Measurements from ENCODE around the gene PHF1. TPM values are rescaled to one million over a fixed set of nuclear protein-coding genes. Genes with fewer than 3 reads are reported as not detected.

The PHF1 gene
- total and polyA plus RNA-seq, 9 donors, result 80.7 to 182 (median 123) TPM

- TF ChIP-seq POLR2A (IDR thresholded peaks at IDR 0.05), result no peak
- TF ChIP-seq CTCF (IDR thresholded peaks at IDR 0.05), result no peak
- TF ChIP-seq EP300 (IDR thresholded peaks at IDR 0.05), result no peak
- Histone ChIP-seq H3K27ac (no peak overlapping the region), H3K27me3 (no peaks in the 10 kb centered on the region), H3K9me3 (no peaks in the 10 kb centered on the region), H3K4me3 (no peak overlapping the region), H3K4me1 (ENCODE audit: insufficient read depth) (peaks cover 4% of the 10 kb centered on the region), H3K36me3 (no peaks in the 10 kb centered on the region)
- 50 to 69% (median 68%) methylated on average over 3 of the region's 3 CpGs for WGBS, 3 donors
- DNase-seq, result no peak
- intact Hi-C loops (cut with DNase I), result loop anchor here in 1 of 4 donors (10.0 kb wide), 1 partner anchor 106 kb away; no protein-coding TSS in a partner anchor
These were observed 47.9 kb downstream of the PHF1 start for GRCh38 chr6:33458676-33459075.

DNA sequence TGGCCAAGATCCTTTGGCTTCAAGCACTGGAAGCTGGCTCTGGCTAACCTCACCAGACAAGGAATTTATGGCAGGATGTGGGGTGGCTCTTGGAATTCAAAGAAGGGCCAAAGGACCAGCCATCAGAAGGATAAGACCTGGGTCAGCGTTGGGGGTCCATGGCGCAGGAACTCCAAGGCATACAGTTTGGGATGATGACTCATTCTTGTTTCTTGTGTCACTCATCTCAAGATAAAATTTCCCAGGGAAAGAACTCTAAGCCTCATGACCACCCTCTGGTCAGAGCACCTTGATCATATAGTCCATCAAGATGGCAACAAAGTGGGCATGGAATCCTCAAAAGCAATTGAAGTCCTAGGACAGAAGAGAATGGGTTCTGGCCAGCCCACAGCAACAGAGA lies 48.4 kb downstream of the PHF1 start:
- intact Hi-C loops (cut with DNase I), result loop anchor here in 1 of 4 donors (10.0 kb wide), 1 partner anchor 106 kb away; no protein-coding TSS in a partner anchor
- Histone ChIP-seq H3K4me1 (ENCODE audit: insufficient read depth) (peaks cover 4% of the 10 kb centered on the region), H3K27ac (no peak overlapping the region), H3K4me3 (no peak overlapping the region), H3K27me3 (no peaks in the 10 kb centered on the region), H3K9me3 (no peaks in the 10 kb centered on the region), H3K36me3 (no peaks in the 10 kb centered on the region)
- no peak for DNase-seq
- TF ChIP-seq POLR2A (IDR thresholded peaks at IDR 0.05), result no peak
- no peak for TF ChIP-seq CTCF (IDR thresholded peaks at IDR 0.05)
- TF ChIP-seq EP300 (IDR thresholded peaks at IDR 0.05), result no peak
- WGBS, 3 donors, result 87 to 95% (median 94%) methylated on average over 2 of the region's 2 CpGs

Small RNAs within 50 kb of the gene (microRNA-seq; reads per million reads assigned to microRNA genes)
- 0 to 0.16 (median 0) reads per million in 3 donors for gene MIR5004

Small RNAs within 50 kb of the gene (small RNA-seq; reads per million reads assigned to genes)
- gene RPL35AP4 (not detected), gene ZBTB9 (not detected)

Other genes starting within 250 kb of the PHF1 start
- 1 to 10 TPM in 2 of 7 donors, under 1 TPM in 5; 0.53 to 1.2 (median 0.92) TPM for gene COL11A2, start 218.5 kb upstream of the PHF1 start, total RNA-seq
- under 1 TPM; 0.52 to 0.96 TPM for gene COL11A2, start 218.5 kb upstream of the PHF1 start, polyA plus RNA-seq
- 10 to 100 TPM; 19.8 to 54.0 (median 48.5) TPM for gene RXRB, start 210.3 kb upstream of the PHF1 start, total RNA-seq
- 10 to 100 TPM; 40.9 to 42.1 TPM for gene RXRB, start 210.3 kb upstream of the PHF1 start, polyA plus RNA-seq
- gene SLC39A7, start 210.1 kb upstream of the PHF1 start, total RNA-seq, result 10 to 100 TPM; 27.4 to 73.7 (median 61.2) TPM
- 10 to 100 TPM; 54.0 to 80.0 TPM for gene SLC39A7, start 210.1 kb upstream of the PHF1 start, polyA plus RNA-seq
- 10 to 100 TPM in 2 of 7 donors, 1 to 10 TPM in 5; 4.0 to 18.4 (median 7.7) TPM for gene HSD17B8, start 206.4 kb upstream of the PHF1 start, total RNA-seq
- 10 to 100 TPM in 1 of 2 donors, 1 to 10 TPM in 1; 9.4 to 10.3 TPM for gene HSD17B8, start 206.4 kb upstream of the PHF1 start, polyA plus RNA-seq
- gene RING1, start 202.5 kb upstream of the PHF1 start, total RNA-seq, result 10 to 100 TPM; 20.7 to 70.6 (median 52.3) TPM
- 10 to 100 TPM; 37.3 to 51.7 TPM for gene RING1, start 202.5 kb upstream of the PHF1 start, polyA plus RNA-seq
- 10 to 100 TPM; 24.0 to 55.6 (median 45.2) TPM for gene VPS52, start 139.1 kb upstream of the PHF1 start, total RNA-seq
- 10 to 100 TPM; 39.5 to 56.7 TPM for gene VPS52, start 139.1 kb upstream of the PHF1 start, polyA plus RNA-seq
- 1,000 to 10,000 TPM; 4,177 to 8,845 (median 4,854) TPM for gene RPS18, start 138.9 kb upstream of the PHF1 start, total RNA-seq
- over 10,000 TPM in 1 of 2 donors, 1,000 to 10,000 TPM in 1; 6,405 to 11,953 TPM for gene RPS18, start 138.9 kb upstream of the PHF1 start, polyA plus RNA-seq
- 10 to 100 TPM in 2 of 7 donors, 1 to 10 TPM in 5; 4.3 to 10.6 (median 6.9) TPM for gene B3GALT4, start 133.9 kb upstream of the PHF1 start, total RNA-seq
- gene B3GALT4, start 133.9 kb upstream of the PHF1 start, polyA plus RNA-seq, result 1 to 10 TPM; 2.7 to 7.4 TPM
- 10 to 100 TPM; 29.1 to 58.5 (median 35.0) TPM for gene WDR46, start 121.8 kb upstream of the PHF1 start, total RNA-seq
- gene WDR46, start 121.8 kb upstream of the PHF1 start, polyA plus RNA-seq, result 10 to 100 TPM; 25.5 to 27.0 TPM
- 10 to 100 TPM in 6 of 7 donors, 1 to 10 TPM in 1; 9.8 to 46.8 (median 42.0) TPM for gene PFDN6, start 121.4 kb upstream of the PHF1 start, total RNA-seq
- gene PFDN6, start 121.4 kb upstream of the PHF1 start, polyA plus RNA-seq, result 10 to 100 TPM; 80.3 to 83.0 TPM
- 10 to 100 TPM; 41.4 to 82.0 (median 64.9) TPM for gene RGL2, start 112.1 kb upstream of the PHF1 start, total RNA-seq
- 10 to 100 TPM; 26.9 to 66.0 TPM for gene RGL2, start 112.1 kb upstream of the PHF1 start, polyA plus RNA-seq
- 100 to 1,000 TPM in 1 of 7 donors, 10 to 100 TPM in 6; 33.7 to 121 (median 66.9) TPM for gene TAPBP, start 96.9 kb upstream of the PHF1 start, total RNA-seq
- gene TAPBP, start 96.9 kb upstream of the PHF1 start, polyA plus RNA-seq, result 10 to 100 TPM; 24.4 to 40.5 TPM
- 10 to 100 TPM; 17.9 to 38.0 (median 26.1) TPM for gene ZBTB22, start 93.3 kb upstream of the PHF1 start, total RNA-seq
- gene ZBTB22, start 93.3 kb upstream of the PHF1 start, polyA plus RNA-seq, result 10 to 100 TPM; 13.7 to 26.5 TPM
- gene DAXX, start 88.1 kb upstream of the PHF1 start, total RNA-seq, result 10 to 100 TPM; 18.8 to 38.9 (median 33.4) TPM
- gene DAXX, start 88.1 kb upstream of the PHF1 start, polyA plus RNA-seq, result 10 to 100 TPM; 30.8 to 81.5 TPM
- 1 to 10 TPM in 6 of 7 donors, under 1 TPM in 1; 0.60 to 3.9 (median 2.2) TPM for gene KIFC1, start 19.2 kb upstream of the PHF1 start, total RNA-seq
- 1 to 10 TPM; 1.7 to 2.3 TPM for gene KIFC1, start 19.2 kb upstream of the PHF1 start, polyA plus RNA-seq
- gene CUTA, start 7.1 kb downstream of the PHF1 start, total RNA-seq, result 100 to 1,000 TPM; 125 to 238 (median 177) TPM
- gene CUTA, start 7.1 kb downstream of the PHF1 start, polyA plus RNA-seq, result 100 to 1,000 TPM; 173 to 250 TPM
- 10 to 100 TPM; 17.5 to 60.0 (median 43.1) TPM for gene SYNGAP1, start 9.1 kb downstream of the PHF1 start, total RNA-seq
- 10 to 100 TPM; 14.6 to 29.8 TPM for gene SYNGAP1, start 9.1 kb downstream of the PHF1 start, polyA plus RNA-seq
- 10 to 100 TPM in 3 of 7 donors, 1 to 10 TPM in 4; 2.4 to 13.5 (median 8.8) TPM for gene ZBTB9, start 43.6 kb downstream of the PHF1 start, total RNA-seq
- gene ZBTB9, start 43.6 kb downstream of the PHF1 start, polyA plus RNA-seq, result 10 to 100 TPM in 1 of 2 donors, 1 to 10 TPM in 1; 5.5 to 10.8 TPM
- 10 to 100 TPM in 4 of 7 donors, 1 to 10 TPM in 3; 3.9 to 16.9 (median 10.4) TPM for gene BAK1, start 169.3 kb downstream of the PHF1 start, total RNA-seq
- gene BAK1, start 169.3 kb downstream of the PHF1 start, polyA plus RNA-seq, result 10 to 100 TPM in 1 of 2 donors, 1 to 10 TPM in 1; 9.8 to 12.2 TPM
- 10 to 100 TPM in 6 of 7 donors, 1 to 10 TPM in 1; 3.7 to 31.1 (median 20.1) TPM for gene ITPR3, start 210.3 kb downstream of the PHF1 start, total RNA-seq
- gene ITPR3, start 210.3 kb downstream of the PHF1 start, polyA plus RNA-seq, result 1 to 10 TPM; 3.6 to 6.9 TPM